HepG2 (cell line): ENCODE data around the gene TXNRD1. TPM values are rescaled to one million over a fixed set of nuclear protein-coding genes. Genes with fewer than 3 reads are reported as not detected.

Source experiments
- ATAC-seq: fragments of 200-7000 bp; cut with Tn5 transposase; 3 replicates; pipeline ENCODE4 v1.9.1; 2020; ENCODE audit warnings: mild to moderate bottlenecking, moderate library complexity
- BruUV-seq: library from RNA; stranded (reverse); fragments of 400-500 nt; replicated peaks from 2 replicates; lab custom pipeline; 2021; lab: Mats Ljungman, UMichigan
- CTCF ChIA-PET: fragments of 300-600 bp; formaldehyde crosslinking; extraction: SDS; loops from one replicate; lab custom pipeline; 2021; ENCODE audit warnings: low total read pairs, inconsistent platforms, low intra/inter-chr PET ratio; lab: Yijun Ruan, JAX
- POLR2A ChIA-PET: fragments of 350-600 bp; sonication (Branson Sonifier 250); formaldehyde crosslinking; loops from one replicate; lab custom pipeline; 2020; ENCODE audit warnings: antibody characterized with exemption, inconsistent platforms; lab: Yijun Ruan, JAX
- DNase-seq: peaks from one replicate; pipeline ENCODE4 v3.0.0-alpha.2; 2015; ENCODE audit warnings: low spot score
- FAIRE-seq: peaks from 3 replicates; lab custom pipeline; 2011; peaks lifted over from hg19 to GRCh38; lab: Jason Lieb, UNC
- H2AFZ ChIP-seq: one replicate; pipeline ENCODE4 v1.6.1; 2011; ENCODE audit warnings: low read length, inconsistent platforms
- H3K27ac ChIP-seq: fragments of 300-600 bp; 3 replicates; pipeline ENCODE4 v1.8.0; 2011; ENCODE audit warnings: mixed run types, mild to moderate bottlenecking, mixed read lengths, low read length, inconsistent platforms; ENCODE audit not compliant: insufficient read depth; ENCODE audit errors: extremely low read length
- H3K27me3 ChIP-seq, 2 experiments: fragments of 200-600 bp in 1 of 2; 2 replicates in 1 of 2; 3 replicates in 1 of 2; pipeline versions ENCODE4 v1.6.0 to v1.8.0; 2011; ENCODE audit warnings: low read length in 2 of 2, mild to moderate bottlenecking in 2 of 2, moderate library complexity in 2 of 2, inconsistent platforms in 1 of 2; ENCODE audit not compliant: insufficient read depth in 2 of 2, control insufficient read depth in 1 of 2
- H3K36me3 ChIP-seq, 2 experiments: fragments of 200-600 bp in 1 of 2; replicated peaks in 1 of 2; 2 replicates in 1 of 2; 3 replicates in 1 of 2; pipeline versions ENCODE4 v1.5.1 to v1.8.0; 2011; ENCODE audit warnings: low read length in 2 of 2, inconsistent platforms in 1 of 2; ENCODE audit not compliant: insufficient read depth in 2 of 2, control insufficient read depth in 1 of 2
- H3K4me1 ChIP-seq: 2 replicates; pipeline ENCODE4 v1.5.1; 2012; ENCODE audit warnings: low read length, inconsistent platforms; ENCODE audit not compliant: insufficient read depth
- H3K4me2 ChIP-seq: 2 replicates; pipeline ENCODE4 v1.6.0; 2011; ENCODE audit warnings: low read depth, low read length, inconsistent platforms
- H3K4me3 ChIP-seq, 3 experiments: fragments of 200-600 bp in 1 of 3; sonication (generic), shearing (Covaris generic) in 1 of 3; replicated peaks in 1 of 3; 2 replicates each; pipeline ENCODE4 v1.5.1; 2011 to 2016; ENCODE audit warnings: low read length in 3 of 3, inconsistent platforms in 2 of 3, low read depth in 2 of 3, mild to moderate bottlenecking in 2 of 3, control low read depth in 1 of 3, mixed read lengths in 1 of 3; ENCODE audit not compliant: insufficient read depth in 1 of 3
- H3K79me2 ChIP-seq: one replicate; pipeline ENCODE4 v1.6.1; 2011; ENCODE audit warnings: low read length, inconsistent platforms; ENCODE audit not compliant: insufficient read depth
- H3K9ac ChIP-seq: 2 replicates; pipeline ENCODE4 v1.6.0; 2011; ENCODE audit warnings: mild to moderate bottlenecking, low read depth, low read length, inconsistent platforms; ENCODE audit not compliant: insufficient read depth
- H3K9me3 ChIP-seq: 2 replicates; pipeline ENCODE4 v1.5.1; 2012; ENCODE audit warnings: mild to moderate bottlenecking, low read length
- H4K20me1 ChIP-seq: 2 replicates; pipeline ENCODE4 v1.6.0; 2011; ENCODE audit warnings: inconsistent platforms, mild to moderate bottlenecking, low read length, moderate library complexity; ENCODE audit not compliant: insufficient read depth
- ATF7 ChIP-seq, 2 experiments: fragments of 450-650 bp in 1 of 2; sonication (generic) in 1 of 2; formaldehyde crosslinking in 1 of 2; IDR thresholded peaks; 2 replicates each; pipeline versions ENCODE4 v1.4.0 to v1.6.1; 2016 to 2020; ENCODE audit warnings: antibody characterized with exemption in 1 of 2, mild to moderate bottlenecking in 1 of 2, missing genetic modification reagents in 1 of 2
- EED ChIP-seq: sonication (generic); formaldehyde crosslinking; IDR thresholded peaks from 2 replicates; pipeline ENCODE4 v1.5.0; 2020; ENCODE audit warnings: mild to moderate bottlenecking, missing genetic modification reagents
- JDP2 ChIP-seq: sonication (generic); formaldehyde crosslinking; IDR thresholded peaks from 2 replicates; pipeline ENCODE4 v1.8.1; 2022; ENCODE audit warnings: missing genetic modification reagents, borderline replicate concordance
- RBM39 ChIP-seq: fragments of 200-400 bp; formaldehyde crosslinking; IDR thresholded peaks from one replicate; pipeline ENCODE4 v1.6.1; 2018; ENCODE audit warnings: antibody characterized with exemption, mild to moderate bottlenecking, low read depth, low read length; ENCODE audit not compliant: poor library complexity, severe bottlenecking
- RFXAP ChIP-seq: sonication (generic); formaldehyde crosslinking; IDR thresholded peaks from 2 replicates; pipeline ENCODE4 v1.4.0; 2020; ENCODE audit warnings: missing genetic modification reagents, borderline replicate concordance
- ZNF543 ChIP-seq: sonication (generic); formaldehyde crosslinking; IDR thresholded peaks from 2 replicates; pipeline ENCODE4 v1.4.0; 2020; ENCODE audit warnings: mild to moderate bottlenecking, missing genetic modification reagents
- ZNF7 ChIP-seq: IDR thresholded peaks from 2 replicates; pipeline ENCODE4 v1.6.1; 2016; ENCODE audit warnings: missing biosample characterization, missing genetic modification reagents
- WGBS: methylation state at CpG from one replicate; pipeline ENCODE4 v1.1.6; 2017; ENCODE audit warnings: low lambda C conversion rate; 5-methylcytosine and 5-hydroxymethylcytosine counted together
- in situ Hi-C: cut with HindIII; loops from 2 replicates; pipeline ENCODE4 v1.10.0; 2017; ENCODE audit warnings: low pct_unique_long_range_greater_than_20kb; ENCODE audit not compliant: extremely low pct_ligation_motif_present
- intact Hi-C: fragments of 100-400 bp; cut with micrococcal nuclease; formaldehyde crosslinking; loops from one replicate; pipeline ENCODE4 v1.10.0; 2022; ENCODE audit not compliant: unreplicated experiment
- polyA plus RNA-seq, 8 experiments: library from polyadenylated mRNA; depleted of rRNA in 3 of 8; stranded (reverse) in 7 of 8; unstranded in 1 of 8; fragments of >200 nt; fragmentation: Illumina TruSeq in 4 of 8; extraction: Trizol in 4 of 8; gene quantifications; 2 replicates each; pipeline versions ENCODE4 v1.2.1 to v1.2.3, GENCODE V29; 2011 to 2016; ENCODE audit warnings: low read depth in 4 of 8, missing spikeins in 1 of 8, mixed read lengths in 1 of 8; ENCODE audit not compliant: insufficient read depth in 1 of 8
- total RNA-seq, 5 experiments: library from RNA; depleted of rRNA; stranded (reverse); fragments of >200 nt; fragmentation: Illumina TruSeq; extraction: Trizol; gene quantifications; 2 replicates each; pipeline ENCODE4 v1.2.3, GENCODE V29; 2016; ENCODE audit warnings: low read depth in 1 of 5
- TF ChIP-seq, protein P1 (sequence below): sonication (generic); formaldehyde crosslinking; IDR thresholded peaks from 2 replicates; pipeline ENCODE4 v1.4.0; 2020; ENCODE audit warnings: missing genetic modification reagents
- TF ChIP-seq, protein P2 (sequence below): sonication (generic); formaldehyde crosslinking; IDR thresholded peaks from 2 replicates; pipeline ENCODE4 v1.4.0; 2020; ENCODE audit warnings: missing genetic modification reagents, borderline replicate concordance
- TF ChIP-seq, protein P3 (sequence below): sonication (generic); formaldehyde crosslinking; IDR thresholded peaks from 2 replicates; pipeline ENCODE4 v1.5.0; 2020; ENCODE audit warnings: missing genetic modification reagents, mild to moderate bottlenecking, borderline replicate concordance
- TF ChIP-seq, protein P4 (sequence below): sonication (generic); formaldehyde crosslinking; IDR thresholded peaks from 2 replicates; pipeline ENCODE4 v1.8.1; 2023; ENCODE audit warnings: mild to moderate bottlenecking, moderate library complexity, missing genetic modification reagents
- TF ChIP-seq, protein P5 (sequence below): sonication (generic); formaldehyde crosslinking; IDR thresholded peaks from 2 replicates; pipeline ENCODE4 v1.5.1; 2020; ENCODE audit warnings: missing genetic modification reagents, mild to moderate bottlenecking, borderline replicate concordance

TXNRD1 gene
- total and polyA plus RNA-seq, 2 of the 13 experiments (the other 11 are each of a cell fraction or from before 2014, with no cell fraction given): 54.0 to 190 TPM

DNA sequence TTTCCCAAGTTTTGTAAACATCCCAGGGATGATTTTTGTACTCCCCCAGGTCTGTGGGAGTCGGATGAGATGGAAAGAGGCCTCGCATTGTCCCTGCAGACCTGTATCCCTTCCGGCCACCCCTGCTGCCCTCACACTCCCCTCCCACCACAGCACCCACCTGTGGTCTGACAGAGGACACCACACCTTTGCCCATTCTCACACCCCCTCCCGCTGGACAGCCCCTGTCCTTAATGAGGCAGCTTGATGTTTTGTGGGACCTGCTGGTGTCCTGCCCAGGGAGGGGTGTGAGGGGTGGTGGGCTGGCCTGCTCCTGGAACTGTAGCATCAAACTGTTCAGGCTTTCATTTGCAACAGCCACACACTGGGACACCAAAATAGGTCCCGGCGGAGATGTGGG, 159.2 kb downstream of the TXNRD1 start:
- Histone ChIP-seq H3K9ac (no peak overlapping the region), H3K4me2 (no peak overlapping the region), H3K27ac (no peak overlapping the region), H3K36me3 (no peaks in the 10 kb centered on the region), H3K4me3 (no peak overlapping the region), H3K9me3 (no peaks in the 10 kb centered on the region), H3K27me3 (no peaks in the 10 kb centered on the region; a peak in 2 of 5 replicates), H3K79me2 (no peaks in the 10 kb centered on the region), H3K4me1 (no peaks in the 10 kb centered on the region), H4K20me1 (no peaks in the 10 kb centered on the region), H2AFZ (no peak overlapping the region)
- WGBS: 19% methylated on average over 4 of the region's 6 CpGs
- no TSS peak for BruUV-seq
- in situ Hi-C loops (loop anchor here (5.0 kb wide), 1 partner anchor 682 kb away; no protein-coding TSS in a partner anchor), intact Hi-C loops (no loop called here)
- POLR2A ChIA-PET: no interaction called here
- no peak for DNase-seq
- FAIRE-seq: no peak
- no peak for ATAC-seq
- CTCF ChIA-PET: no interaction called here
- TF ChIP-seq RBM39: no peak
- TF ChIP-seq, protein P1, sequence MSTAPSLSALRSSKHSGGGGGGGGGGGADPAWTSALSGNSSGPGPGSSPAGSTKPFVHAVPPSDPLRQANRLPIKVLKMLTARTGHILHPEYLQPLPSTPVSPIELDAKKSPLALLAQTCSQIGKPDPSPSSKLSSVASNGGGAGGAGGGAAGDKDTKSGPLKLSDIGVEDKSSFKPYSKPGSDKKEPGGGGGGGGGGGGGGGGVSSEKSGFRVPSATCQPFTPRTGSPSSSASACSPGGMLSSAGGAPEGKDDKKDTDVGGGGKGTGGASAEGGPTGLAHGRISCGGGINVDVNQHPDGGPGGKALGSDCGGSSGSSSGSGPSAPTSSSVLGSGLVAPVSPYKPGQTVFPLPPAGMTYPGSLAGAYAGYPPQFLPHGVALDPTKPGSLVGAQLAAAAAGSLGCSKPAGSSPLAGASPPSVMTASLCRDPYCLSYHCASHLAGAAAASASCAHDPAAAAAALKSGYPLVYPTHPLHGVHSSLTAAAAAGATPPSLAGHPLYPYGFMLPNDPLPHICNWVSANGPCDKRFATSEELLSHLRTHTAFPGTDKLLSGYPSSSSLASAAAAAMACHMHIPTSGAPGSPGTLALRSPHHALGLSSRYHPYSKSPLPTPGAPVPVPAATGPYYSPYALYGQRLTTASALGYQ (CRISPR knock-in tag): no peak
- no peak for TF ChIP-seq JDP2 (CRISPR knock-in tag)
- no peak for TF ChIP-seq ATF7 (IDR thresholded peaks at IDR 0.05)
- TF ChIP-seq ATF7 (CRISPR knock-in tag; IDR thresholded peaks at IDR 0.05): no peak
- TF ChIP-seq, protein P2, sequence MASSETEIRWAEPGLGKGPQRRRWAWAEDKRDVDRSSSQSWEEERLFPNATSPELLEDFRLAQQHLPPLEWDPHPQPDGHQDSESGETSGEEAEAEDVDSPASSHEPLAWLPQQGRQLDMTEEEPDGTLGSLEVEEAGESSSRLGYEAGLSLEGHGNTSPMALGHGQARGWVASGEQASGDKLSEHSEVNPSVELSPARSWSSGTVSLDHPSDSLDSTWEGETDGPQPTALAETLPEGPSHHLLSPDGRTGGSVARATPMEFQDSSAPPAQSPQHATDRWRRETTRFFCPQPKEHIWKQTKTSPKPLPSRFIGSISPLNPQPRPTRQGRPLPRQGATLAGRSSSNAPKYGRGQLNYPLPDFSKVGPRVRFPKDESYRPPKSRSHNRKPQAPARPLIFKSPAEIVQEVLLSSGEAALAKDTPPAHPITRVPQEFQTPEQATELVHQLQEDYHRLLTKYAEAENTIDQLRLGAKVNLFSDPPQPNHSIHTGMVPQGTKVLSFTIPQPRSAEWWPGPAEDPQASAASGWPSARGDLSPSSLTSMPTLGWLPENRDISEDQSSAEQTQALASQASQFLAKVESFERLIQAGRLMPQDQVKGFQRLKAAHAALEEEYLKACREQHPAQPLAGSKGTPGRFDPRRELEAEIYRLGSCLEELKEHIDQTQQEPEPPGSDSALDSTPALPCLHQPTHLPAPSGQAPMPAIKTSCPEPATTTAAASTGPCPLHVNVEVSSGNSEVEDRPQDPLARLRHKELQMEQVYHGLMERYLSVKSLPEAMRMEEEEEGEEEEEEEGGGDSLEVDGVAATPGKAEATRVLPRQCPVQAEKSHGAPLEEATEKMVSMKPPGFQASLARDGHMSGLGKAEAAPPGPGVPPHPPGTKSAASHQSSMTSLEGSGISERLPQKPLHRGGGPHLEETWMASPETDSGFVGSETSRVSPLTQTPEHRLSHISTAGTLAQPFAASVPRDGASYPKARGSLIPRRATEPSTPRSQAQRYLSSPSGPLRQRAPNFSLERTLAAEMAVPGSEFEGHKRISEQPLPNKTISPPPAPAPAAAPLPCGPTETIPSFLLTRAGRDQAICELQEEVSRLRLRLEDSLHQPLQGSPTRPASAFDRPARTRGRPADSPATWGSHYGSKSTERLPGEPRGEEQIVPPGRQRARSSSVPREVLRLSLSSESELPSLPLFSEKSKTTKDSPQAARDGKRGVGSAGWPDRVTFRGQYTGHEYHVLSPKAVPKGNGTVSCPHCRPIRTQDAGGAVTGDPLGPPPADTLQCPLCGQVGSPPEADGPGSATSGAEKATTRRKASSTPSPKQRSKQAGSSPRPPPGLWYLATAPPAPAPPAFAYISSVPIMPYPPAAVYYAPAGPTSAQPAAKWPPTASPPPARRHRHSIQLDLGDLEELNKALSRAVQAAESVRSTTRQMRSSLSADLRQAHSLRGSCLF (CRISPR knock-in tag): no peak
- TF ChIP-seq, protein P3, sequence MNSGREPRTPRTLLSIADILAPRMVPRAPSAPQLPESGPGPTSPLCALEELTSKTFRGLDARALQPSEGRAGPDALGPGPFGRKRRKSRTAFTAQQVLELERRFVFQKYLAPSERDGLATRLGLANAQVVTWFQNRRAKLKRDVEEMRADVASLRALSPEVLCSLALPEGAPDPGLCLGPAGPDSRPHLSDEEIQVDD (CRISPR knock-in tag): no peak
- TF ChIP-seq, protein P4, sequence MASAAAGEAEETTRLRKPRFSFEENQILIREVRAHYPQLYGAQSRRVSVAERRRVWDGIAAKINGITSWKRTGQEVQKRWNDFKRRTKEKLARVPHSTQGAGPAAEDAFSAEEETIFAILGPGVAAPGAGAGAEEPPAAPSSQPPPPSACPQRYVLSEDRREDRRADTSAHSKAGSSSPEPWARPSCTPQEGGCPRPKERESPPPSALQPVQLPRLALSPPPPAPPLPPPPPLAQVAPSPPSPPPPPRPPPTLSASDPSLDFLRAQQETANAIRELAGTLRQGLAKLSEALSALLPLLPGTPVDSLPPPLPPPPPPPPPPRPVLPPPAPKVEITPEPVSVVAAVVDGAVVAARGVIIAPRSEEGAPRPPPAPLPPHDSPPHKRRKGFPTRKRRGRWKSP (CRISPR knock-in tag): no peak
- TF ChIP-seq ZNF543 (CRISPR knock-in tag): no peak
- TF ChIP-seq EED (CRISPR knock-in tag): no peak
- TF ChIP-seq ZNF7 (CRISPR knock-in tag): no peak
- TF ChIP-seq, protein P5, sequence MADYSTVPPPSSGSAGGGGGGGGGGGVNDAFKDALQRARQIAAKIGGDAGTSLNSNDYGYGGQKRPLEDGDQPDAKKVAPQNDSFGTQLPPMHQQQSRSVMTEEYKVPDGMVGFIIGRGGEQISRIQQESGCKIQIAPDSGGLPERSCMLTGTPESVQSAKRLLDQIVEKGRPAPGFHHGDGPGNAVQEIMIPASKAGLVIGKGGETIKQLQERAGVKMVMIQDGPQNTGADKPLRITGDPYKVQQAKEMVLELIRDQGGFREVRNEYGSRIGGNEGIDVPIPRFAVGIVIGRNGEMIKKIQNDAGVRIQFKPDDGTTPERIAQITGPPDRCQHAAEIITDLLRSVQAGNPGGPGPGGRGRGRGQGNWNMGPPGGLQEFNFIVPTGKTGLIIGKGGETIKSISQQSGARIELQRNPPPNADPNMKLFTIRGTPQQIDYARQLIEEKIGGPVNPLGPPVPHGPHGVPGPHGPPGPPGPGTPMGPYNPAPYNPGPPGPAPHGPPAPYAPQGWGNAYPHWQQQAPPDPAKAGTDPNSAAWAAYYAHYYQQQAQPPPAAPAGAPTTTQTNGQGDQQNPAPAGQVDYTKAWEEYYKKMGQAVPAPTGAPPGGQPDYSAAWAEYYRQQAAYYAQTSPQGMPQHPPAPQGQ (CRISPR knock-in tag): no peak
- no peak for TF ChIP-seq RFXAP (CRISPR knock-in tag)
